HG03095 (cell line): ENCODE measurements around the gene SEPTIN1.
"Not testable (repeated sequence)": the region's sequence is repeated elsewhere in the genome, so short reads cannot be mapped to it uniquely, and the experiment has no call there.

Experiments used
- ATAC-seq: cut with Tn5 transposase; IDR thresholded peaks from one replicate; pipeline ENCODE4 v1.9.1; 2021; ENCODE audit warnings: moderate library complexity; ENCODE audit not compliant: unreplicated experiment

The SEPTIN1 gene

DNA sequence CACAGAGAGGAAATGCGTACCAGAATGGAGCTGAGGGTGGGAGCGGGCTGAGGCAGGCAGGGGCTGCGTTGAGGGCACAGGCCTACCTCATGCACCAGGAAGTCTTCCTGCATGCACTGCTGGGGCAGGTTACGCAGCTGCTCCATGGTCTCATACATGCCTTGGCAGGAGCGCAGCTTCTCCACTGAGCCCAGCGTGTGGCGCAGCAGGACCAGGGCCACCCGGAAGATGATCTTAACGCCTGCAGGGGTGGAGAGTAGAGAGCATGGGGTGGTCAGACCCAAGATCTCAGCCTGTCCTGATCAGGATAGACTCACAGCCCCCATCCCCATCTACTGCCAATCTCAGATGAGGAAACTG lies 23.8 kb downstream of the SEPTIN1 start:
- ATAC-seq: no peak

DNA sequence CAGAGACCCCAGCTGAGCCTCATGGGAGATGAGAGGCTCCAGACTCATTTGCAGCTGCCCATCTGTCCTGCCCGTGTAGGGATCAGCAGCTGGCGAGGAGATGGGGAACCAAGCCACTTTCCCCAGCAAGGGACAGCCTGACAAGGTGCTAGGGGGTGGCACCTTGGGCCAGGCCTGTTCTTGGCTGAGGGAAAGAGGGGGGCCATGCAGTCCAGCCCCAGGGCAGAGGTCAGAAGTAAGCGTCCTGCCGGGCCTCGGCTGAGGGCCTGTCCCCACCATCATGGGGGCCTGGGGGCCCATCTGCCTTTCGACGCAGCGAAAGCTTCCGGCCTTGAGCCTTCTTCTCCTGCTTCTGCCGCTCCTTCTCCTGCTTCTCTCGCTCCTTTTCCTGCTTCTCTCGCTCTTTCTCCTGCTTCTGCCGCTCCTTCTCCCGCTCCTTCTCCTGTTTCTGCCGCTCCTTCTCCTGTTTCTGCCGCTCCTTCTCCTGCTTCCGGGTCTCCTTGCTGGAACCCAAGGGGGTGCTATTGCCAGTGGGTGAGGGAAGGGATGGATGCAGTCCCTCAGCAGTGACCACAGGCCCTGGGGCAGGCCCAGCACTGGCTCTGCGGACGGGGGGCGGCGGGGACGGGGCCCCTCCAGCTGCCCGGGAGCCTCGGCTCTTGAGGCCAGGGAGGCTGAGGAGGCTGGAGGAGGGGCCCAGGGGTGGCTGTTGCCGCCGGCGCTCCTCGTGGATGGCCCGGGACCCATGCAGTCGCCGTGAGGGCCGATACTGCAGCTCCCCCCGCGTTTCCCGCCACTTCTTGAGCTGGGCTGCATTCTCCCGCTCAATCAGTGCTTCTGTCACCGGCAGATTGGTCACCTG lies 24.4 kb downstream of the SEPTIN1 start:
- no peak for ATAC-seq

GRCh38 chr16:30357085-30357714 lies 25.2 kb downstream of the SEPTIN1 start:
- no peak for ATAC-seq

DNA sequence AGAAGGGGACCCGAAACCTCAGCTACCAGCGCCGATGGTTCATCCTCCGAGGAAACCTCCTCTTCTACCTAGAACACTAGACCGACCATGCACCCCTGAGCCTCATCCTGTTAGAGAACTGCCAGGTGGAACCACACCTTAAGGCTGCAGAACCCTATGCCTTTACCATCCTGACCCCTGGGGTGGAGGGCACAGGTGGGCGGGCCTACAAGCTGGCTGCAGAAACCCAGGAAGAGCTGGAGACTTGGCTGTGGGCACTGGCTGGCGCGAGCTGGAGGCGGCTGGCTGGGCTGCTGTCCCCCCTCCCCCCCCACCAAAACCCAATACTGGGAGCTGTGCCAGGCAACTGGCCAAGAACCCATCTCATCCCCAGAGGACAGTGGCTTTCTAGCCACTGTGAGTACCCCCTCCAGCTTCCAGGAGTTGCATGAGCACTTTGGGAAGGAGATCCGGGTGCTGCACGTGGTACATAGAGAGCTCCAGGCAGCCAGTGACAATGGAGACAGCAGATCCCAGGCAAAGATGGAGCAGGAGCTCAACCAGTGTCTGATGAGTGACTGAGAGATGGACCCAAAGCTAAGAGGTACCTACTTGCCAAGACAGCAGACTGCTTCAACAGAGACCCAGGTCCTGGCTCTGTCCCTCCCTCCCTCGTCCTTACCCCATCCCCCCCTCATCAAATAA lies 25.8 kb downstream of the SEPTIN1 start:
- ATAC-seq: no peak

- no peak for ATAC-seq
Observed at GRCh38 chr16:30355954-30356308, 26.4 kb downstream of the SEPTIN1 start.

- peak; percentile 50 for ATAC-seq
Observed at GRCh38 chr16:30355144-30355953, 27.0 kb downstream of the SEPTIN1 start, which contains the start of gene CD2BP2. CD2BP2 (minus strand) TSS chr16:30355308; CDS start chr16:30354681, 627 bp downstream.

- no peak for ATAC-seq
Observed at GRCh38 chr16:30354423-30355143, 27.8 kb downstream of the SEPTIN1 start.

DNA sequence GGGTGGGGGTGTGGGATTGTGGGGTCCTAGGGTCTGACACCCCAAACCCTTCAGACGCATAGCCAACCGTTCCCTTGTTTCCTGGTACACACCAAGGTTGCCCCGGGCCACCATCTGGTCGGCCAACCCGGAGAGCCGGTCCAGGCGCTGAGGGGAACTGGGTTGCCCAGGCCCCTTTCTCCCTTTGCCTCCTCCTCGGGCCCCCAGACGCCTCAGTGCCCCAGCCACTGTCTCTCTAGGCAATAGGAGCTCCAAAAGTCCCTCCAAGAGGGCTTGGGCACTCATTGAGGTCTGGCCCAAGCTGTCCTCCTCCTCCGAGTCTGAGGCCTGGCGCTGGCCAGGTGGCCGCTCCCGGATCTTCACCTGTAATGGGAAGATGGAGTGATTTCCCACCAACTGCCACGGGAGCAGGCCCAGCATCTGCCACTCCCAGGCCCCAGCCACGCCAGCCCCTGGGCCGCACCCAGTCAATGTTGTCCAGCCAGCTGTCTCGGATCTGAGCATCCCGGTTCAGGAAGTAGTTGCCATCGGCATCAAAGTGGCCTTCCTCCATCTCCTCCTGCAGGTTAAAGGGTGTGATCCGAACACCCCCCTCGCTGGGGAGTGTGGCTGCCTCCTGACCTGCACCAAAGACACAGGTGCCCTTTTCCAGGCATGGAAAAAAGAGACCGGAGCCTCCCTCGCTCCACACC lies 28.8 kb downstream of the SEPTIN1 start:
- no peak for ATAC-seq

DNA sequence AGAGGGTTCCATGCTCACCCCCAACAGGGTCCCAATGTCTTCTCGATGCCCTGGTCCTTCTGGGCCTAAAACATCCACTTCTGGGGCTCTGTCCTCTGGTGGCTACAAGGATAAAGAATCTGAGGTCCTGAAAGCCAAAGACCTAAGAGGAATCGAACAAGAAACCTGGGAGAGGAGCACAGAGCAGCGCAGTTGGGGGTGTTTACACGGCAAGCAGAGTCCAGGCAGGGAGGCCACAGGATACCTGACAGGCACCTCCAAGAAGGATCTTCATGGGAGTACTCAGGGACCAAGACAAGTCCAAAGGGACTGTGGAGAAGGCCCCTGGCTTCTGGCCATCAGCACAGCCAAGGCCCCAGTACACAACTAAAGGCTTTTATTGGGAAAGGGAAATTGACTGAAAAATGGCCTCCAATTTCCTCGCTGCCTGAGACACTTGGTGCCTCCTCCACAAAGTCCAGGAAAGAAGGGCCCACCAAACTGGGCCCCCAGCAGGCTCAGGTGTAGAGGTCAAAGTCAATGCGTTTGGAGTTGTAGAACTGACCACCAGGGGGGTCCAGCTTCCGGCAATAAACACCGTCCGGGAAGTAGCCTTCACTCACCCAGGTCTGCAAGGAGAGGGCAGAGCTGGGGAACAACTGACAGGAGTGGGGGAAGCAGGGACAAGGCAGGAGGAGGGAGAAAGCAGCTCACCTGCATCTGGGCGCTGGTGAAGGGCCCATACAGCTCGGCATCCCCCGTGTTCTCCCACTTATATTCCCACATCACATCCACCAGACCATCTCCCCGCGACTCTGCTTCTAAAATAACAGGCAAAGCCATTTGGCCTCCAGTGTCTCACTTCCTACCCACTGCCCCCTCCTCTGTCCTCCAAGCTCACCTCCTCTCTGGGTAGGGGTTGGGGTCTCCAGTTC lies 29.6 kb downstream of the SEPTIN1 start:
- no peak for ATAC-seq

DNA sequence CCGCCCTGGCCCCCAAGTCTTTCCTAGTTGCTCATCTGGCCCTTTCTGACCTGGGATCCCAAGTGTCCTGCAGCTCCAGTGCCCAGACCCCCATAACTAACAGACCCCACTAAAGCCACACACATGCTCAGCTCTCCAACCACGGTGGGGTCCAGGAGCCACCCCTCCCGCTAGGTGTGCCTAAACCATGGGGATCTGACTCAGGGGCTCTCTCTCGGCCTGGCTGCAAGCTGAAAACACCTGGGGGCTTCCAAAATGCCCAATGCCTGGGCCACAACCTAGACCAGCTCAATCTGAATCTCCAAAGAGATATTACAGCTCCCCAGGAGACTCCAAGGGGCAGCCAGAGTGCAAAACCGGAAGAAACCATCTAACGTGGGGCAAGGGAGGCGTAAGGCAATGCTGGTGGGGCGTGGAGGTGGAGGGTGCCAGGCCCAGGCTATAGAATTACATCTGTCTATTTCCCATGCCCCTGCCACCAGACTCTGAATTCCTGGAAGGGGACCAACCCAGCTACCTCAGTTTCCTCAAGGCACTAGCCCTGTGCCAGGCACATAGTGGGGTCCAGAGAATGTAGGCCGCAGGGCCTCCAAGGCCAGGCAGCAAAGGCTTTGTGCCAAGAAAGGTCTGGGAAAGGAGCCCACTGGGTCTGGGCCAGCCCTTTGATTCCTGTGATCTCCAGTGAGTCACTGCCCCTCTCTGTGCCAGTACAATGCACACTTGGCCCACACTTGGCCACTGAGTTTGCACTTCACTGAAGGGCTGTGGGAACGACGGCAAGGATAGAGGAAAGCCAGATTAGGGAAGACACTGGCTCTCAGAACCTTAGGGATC lies 30.6 kb downstream of the SEPTIN1 start:
- no peak for ATAC-seq

DNA sequence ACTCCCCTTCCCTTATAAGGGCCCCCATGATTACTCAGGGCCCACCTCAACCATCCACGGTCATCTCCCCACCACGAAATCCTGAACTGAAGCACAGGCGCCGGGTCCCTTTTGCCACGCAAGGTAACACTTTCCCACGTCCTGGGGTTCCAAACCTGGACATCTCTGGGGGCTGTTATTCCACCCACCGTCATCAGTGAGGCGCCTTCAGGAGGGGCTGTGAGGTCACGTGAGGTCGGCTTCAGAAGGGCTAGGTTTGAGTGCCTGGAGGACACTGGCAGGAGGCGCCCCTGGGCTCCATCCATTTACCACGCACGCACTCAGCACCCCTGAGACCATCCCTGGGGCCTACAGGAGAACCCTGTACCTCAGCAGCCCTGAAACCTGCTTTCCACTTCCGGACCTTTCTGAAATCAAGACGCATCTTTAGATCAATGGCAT lies 31.3 kb downstream of the SEPTIN1 start:
- ATAC-seq: no peak

- peak; percentile 33 for ATAC-seq
Observed at GRCh38 chr16:30350134-30350871, 32.1 kb downstream of the SEPTIN1 start.

DNA sequence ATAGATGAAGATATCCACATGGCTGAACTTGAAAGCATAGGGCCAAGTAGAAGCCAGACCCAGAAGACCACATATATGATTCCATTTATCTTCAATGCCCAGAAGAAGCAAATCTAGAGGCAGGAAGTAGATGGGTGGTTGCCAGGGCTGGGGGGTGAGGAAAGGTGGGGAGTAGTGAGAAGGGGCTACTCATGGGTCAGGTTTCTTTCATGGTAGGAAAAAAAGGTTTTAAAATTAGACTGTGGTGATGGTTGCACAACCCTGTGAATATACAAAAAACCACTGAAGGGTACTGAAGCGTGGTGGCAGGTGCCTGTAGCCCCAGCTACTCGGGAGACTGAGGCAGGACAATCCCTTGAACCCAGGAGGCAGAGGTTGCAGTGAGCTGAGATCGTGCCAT lies 32.7 kb downstream of the SEPTIN1 start:
- no peak for ATAC-seq

- ATAC-seq: no peak
Observed at GRCh38 chr16:30348929-30349328, 33.4 kb downstream of the SEPTIN1 start.

DNA sequence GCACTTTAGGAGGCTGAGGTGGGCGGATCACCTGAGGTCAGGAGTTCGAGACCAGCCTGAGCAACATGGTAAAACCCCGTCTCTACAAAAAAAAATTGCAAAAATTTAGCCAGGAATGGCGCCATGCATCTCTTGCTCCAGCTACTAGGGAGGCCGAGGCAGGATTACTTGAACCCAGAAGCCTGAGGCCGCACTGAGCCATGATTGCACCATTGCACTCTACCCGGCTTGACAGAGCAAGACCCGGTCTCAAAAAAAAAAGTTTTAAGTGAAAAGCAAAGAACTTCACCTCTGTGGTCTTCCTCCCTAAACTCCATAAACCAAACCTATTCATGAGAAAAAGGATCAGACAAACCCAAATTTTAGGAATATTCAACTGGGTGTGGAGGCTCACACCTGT lies 34.2 kb downstream of the SEPTIN1 start:
- ATAC-seq: no peak

DNA sequence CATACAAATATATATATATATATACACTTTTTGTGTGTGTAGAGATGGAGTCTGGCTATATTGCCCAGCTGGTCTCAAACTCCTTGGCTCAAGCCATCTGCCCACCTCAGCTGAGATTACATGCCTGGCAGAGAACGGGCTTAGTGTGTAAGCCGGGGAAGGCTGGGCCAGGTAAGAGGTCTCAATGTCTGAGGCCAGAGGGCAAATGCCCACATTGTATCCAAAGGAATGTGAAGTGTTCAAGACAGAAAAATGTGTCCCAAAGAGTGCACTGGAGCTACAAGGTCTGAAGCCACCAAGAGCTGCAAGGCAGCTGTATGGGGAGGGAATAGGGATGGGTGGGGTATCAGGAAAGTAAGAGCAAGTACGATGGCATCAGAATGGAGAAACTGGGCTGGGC lies 36.1 kb downstream of the SEPTIN1 start:
- ATAC-seq: no peak

DNA sequence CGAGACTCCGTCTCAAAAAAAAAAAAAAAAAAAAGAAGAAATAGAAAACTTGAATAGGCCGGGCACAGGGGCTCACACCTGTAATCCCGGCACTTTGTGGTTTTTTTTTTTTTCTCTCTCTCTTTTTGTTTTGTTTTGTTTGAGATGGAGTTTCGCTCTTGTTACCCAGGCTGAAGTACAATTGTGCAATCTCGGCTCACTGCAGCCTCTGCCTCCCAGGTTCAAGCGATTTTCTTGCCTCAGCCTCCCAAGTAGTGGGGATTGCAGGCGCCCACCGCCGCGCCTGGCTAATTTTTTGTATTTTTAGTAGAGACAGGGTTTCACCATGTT lies 38.9 kb downstream of the SEPTIN1 start:
- ATAC-seq: not testable (repeated sequence)
